D721Med (cell line): ENCODE data around the gene GUCY2F.

ENCODE experiments used
- DNase-seq: peaks from one replicate; pipeline ENCODE4 v3.0.0; 2011; ENCODE audit warnings: low spot score; ENCODE audit not compliant: insufficient read length
- FAIRE-seq: peaks from 2 replicates; lab custom pipeline; 2011; peaks lifted over from hg19 to GRCh38; lab: Jason Lieb, UNC
- CTCF ChIP-seq: IDR thresholded peaks from 2 replicates; pipeline ENCODE4 v1.5.1; 2012; ENCODE audit warnings: mild to moderate bottlenecking, control low read depth; ENCODE audit not compliant: insufficient read depth; ENCODE audit errors: missing control alignments

Gene GUCY2F

GRCh38 chrX:109327251-109327650, 154.6 kb downstream of the GUCY2F start:
- FAIRE-seq (no peak), DNase-seq (no peak)
- TF ChIP-seq CTCF = no peak
